Astrocyte of the spinal cord (primary cell): ENCODE results near the gene SLC22A5.
"Not testable (repeated sequence)": the region's sequence is repeated elsewhere in the genome, so short reads cannot be mapped to it uniquely, and the experiment has no call there.

Source experiments
- DNase-seq: peaks from one replicate; pipeline ENCODE4 v3.0.0; 2011; ENCODE audit warnings: low read depth, low spot score
- H3K4me3 ChIP-seq: 2 replicates; pipeline ENCODE4 v1.5.1; 2011; ENCODE audit warnings: low read depth, mild to moderate bottlenecking, low read length, moderate library complexity
- in situ Hi-C: cut with HindIII; loops from 2 replicates; pipeline ENCODE4 v1.10.0; 2017; ENCODE audit warnings: low sequenced_read_pairs
- TF ChIP-seq, protein P1 (sequence below): IDR thresholded peaks from 2 replicates; pipeline ENCODE4 v1.5.1; 2012; ENCODE audit warnings: low read depth, mild to moderate bottlenecking, low read length, inconsistent platforms

The SLC22A5 gene

DNA sequence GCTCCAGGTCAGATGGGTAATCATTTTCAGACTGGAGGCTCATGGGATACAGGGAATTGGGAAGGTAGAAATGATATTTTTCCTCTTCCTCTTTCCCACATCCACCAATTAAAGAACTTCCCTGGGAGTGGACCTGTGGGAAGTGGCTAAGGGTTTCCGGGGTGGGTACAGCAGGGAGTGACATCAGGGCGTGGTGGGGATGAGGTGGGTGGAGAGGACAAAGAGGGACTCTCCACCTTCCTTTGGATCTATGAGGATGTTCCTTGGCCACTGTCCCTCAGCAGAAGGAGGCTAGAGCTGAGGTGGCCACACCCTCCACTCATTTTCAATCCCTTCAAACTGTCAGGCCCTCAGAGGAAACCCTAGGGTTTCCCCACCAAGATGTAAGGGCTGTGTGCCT lies 66.4 kb downstream of the SLC22A5 start:
- DNase-seq = no peak
- TF ChIP-seq, protein P1, sequence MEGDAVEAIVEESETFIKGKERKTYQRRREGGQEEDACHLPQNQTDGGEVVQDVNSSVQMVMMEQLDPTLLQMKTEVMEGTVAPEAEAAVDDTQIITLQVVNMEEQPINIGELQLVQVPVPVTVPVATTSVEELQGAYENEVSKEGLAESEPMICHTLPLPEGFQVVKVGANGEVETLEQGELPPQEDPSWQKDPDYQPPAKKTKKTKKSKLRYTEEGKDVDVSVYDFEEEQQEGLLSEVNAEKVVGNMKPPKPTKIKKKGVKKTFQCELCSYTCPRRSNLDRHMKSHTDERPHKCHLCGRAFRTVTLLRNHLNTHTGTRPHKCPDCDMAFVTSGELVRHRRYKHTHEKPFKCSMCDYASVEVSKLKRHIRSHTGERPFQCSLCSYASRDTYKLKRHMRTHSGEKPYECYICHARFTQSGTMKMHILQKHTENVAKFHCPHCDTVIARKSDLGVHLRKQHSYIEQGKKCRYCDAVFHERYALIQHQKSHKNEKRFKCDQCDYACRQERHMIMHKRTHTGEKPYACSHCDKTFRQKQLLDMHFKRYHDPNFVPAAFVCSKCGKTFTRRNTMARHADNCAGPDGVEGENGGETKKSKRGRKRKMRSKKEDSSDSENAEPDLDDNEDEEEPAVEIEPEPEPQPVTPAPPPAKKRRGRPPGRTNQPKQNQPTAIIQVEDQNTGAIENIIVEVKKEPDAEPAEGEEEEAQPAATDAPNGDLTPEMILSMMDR = no peak
- H3K4me3 ChIP-seq = no peak overlapping the region
- in situ Hi-C loops = no loop called here

DNA sequence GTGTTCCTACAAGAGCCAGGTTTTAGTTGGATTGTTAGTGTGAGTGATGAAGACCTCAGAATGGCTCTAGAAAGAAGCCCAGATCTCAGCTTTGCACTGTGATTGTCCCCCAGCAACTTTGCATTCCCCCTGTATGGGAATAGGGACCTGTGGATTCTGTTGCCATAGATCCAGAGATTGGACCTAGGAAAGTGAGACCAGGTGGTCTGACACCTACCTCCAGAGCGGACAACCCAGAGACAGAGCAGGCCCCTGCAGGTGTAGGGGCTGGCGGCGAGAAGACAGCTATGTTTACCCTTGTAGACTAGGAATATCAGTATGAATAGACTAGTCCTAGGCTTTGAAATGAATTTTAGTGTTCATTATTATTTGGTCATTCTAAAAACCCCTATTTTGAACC lies 67.4 kb downstream of the SLC22A5 start:
- DNase-seq = no peak
- TF ChIP-seq, protein P1 = no peak
- in situ Hi-C loops = no loop called here
- H3K4me3 ChIP-seq = no peak overlapping the region

DNA sequence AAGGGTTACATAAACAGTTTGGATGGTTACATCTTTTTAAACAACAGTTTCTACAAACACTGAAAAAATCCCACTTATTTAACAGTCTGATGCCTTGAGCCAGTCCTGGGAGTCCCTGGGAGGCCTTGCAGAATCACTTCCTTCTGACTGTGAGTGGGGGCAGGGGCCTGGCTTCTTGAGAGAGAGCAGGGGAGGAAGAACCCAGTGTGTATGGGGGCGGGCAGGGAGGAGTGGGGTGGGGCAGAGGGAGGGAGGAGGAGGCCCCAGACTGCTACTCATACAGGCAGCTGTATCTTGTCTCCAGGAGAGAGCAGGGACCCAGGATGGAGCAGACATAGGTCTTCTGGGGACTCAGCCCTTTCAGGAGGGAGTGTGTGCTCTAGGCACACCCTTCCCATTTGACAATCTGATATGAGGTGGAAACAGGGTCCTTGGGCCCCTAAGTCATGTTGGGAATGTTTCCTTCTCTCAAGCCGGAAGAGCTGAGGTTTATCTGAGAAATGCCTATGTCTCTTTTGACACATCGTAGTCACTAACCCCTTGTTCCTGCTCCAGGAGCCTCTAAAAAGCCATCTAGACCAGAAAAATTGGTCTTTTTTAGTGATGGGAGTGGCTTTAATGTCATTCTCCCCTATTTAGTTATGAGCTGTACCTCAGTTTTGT lies 68.2 kb downstream of the SLC22A5 start:
- peak; percentile 93 for DNase-seq
- H3K4me3 ChIP-seq = no peak overlapping the region
- in situ Hi-C loops = no loop called here
- TF ChIP-seq, protein P1 = no peak

DNA sequence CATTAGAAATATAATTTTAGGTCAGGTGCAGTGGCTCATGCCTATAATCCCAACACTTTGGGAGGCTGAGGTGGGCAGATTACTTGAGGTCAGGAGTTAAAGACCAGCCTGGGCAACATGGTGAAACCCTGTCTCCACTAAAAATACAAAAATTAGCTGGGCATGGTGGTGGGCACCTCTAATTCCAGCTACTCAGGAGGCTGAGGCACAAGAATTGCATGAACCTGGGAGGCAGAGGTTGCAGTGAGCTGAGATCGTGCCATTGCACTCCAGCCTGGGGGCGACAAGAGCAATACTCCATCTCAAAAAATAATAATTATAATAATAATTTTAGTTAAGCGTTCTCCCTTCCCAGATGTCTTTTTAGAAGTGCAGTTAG lies 68.7 kb downstream of the SLC22A5 start:
- H3K4me3 ChIP-seq, in situ Hi-C loops, DNase-seq: not testable (repeated sequence)

DNA sequence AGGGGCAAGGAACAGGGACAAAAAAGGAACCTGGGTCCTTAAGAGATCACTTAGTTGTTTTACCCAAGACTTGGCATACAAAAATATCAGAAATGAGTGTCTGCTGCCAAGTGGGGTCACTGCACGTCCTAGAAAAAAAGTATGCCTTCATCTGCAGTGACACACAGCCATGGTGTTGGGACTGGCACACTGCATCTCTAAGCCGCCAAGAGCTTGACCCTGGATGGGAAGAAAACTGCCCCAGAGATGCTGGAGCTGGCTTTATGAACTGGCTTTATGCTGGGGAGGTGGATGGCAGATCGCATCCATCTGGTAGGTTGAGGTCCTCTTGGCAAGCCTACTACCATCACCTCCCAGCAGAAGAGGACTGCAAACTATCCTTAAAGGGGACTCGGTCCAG lies 69.4 kb downstream of the SLC22A5 start:
- no peak overlapping the region for H3K4me3 ChIP-seq
- in situ Hi-C loops = no loop called here
- no peak for DNase-seq
- TF ChIP-seq, protein P1 = no peak

DNA sequence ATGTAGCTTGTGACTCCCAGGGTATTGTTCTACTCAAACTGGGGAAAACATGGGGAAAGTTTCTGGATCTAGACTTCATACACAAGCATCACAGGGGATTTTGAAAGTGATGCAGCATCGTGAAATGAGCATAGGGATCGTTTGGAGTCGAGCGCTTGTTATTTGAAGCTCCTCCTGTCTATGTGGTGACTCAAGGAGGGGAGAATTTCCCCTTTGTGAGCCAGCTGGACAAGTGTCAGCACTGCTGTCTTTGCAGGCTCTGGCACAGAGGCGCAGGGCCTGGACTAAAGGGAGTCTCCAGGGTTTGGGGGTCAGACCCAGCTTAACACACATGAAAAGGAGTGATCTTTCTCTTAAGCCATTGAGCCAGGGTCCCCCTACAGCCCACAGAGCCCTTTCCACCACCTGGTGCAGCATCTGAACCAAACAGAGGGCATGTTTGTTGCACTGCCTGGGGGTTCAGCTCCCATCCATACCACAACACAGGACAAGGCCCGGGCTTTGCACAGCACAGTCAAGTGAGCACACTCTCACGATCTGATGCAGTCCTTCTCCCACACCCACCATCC lies 70.1 kb downstream of the SLC22A5 start:
- TF ChIP-seq, protein P1 = no peak
- no peak overlapping the region for H3K4me3 ChIP-seq
- in situ Hi-C loops = no loop called here
- peak; percentile 92 for DNase-seq

DNA sequence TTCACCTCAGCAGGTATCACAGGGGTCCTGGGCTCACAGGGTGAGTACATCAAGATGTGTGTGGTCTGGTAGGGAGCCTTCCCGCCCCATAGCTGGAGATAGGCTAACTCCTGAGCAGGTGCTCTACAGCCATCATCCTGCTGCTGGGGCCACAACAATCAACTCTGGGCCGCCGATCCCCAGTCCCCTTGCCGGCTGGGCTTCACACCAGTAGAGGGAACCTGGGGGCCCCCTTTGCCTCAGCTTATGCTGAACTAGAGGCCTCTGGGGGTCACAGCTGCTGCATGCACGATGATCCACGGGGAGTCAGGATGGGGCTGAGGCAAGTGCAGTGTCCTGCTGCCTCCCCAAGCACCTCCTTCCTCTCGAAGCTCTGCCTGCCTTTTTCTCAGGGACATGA lies 74.6 kb downstream of the SLC22A5 start:
- TF ChIP-seq, protein P1 = no peak
- DNase-seq = no peak
- in situ Hi-C loops = no loop called here
- no peak overlapping the region for H3K4me3 ChIP-seq
